CD4-positive, alpha-beta T cell treated with Interleukin-17A for 1 hour (primary cell): Measurements from ENCODE around the gene NRXN3.

Experiments used
- DNase-seq: peaks from one replicate; pipeline ENCODE4 v3.0.0-alpha.2; 2020

Gene NRXN3

DNA sequence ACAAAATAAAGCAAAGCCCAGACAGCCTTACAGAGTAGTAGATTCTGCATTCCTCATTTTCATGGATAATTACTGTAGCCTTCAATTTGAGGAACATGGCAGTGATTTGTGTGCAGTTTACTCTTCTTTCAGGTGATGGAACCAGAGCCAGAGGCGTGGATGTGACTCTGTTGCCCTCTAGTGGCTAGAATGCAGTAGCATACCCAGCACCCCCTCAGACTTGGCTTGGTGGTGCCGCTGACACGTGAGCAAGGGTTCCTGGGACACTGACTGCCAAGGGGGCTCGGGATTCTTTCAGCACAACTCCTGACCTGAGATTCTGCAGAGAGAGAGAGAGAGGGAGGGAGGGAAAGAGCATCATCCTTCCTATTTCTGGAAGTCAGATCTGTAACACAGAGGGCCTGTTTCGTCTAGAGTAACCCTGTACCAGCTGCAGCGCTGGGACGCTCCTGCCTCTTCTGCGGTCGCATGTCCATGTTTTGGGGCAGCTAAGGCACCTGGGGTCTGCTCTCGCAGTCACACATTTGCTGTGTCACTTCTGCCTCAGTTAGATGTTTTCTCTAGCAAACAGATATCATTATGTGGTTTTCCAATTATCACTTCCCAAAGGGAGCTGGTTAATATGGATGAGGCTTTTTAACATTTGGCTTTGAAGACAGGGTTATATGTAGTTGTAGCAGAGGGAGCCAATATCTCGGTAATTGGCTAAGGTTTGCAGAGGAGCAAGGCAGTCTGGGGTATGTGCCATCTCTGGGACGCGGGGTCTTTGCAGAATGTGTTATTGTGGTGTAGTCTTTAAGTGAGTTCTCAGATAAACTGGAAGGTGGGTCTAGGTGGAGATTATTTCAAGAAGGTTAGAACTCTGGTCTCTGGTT lies 428.1 kb downstream of the NRXN3 start:
- peak; percentile 38 for DNase-seq

DNA sequence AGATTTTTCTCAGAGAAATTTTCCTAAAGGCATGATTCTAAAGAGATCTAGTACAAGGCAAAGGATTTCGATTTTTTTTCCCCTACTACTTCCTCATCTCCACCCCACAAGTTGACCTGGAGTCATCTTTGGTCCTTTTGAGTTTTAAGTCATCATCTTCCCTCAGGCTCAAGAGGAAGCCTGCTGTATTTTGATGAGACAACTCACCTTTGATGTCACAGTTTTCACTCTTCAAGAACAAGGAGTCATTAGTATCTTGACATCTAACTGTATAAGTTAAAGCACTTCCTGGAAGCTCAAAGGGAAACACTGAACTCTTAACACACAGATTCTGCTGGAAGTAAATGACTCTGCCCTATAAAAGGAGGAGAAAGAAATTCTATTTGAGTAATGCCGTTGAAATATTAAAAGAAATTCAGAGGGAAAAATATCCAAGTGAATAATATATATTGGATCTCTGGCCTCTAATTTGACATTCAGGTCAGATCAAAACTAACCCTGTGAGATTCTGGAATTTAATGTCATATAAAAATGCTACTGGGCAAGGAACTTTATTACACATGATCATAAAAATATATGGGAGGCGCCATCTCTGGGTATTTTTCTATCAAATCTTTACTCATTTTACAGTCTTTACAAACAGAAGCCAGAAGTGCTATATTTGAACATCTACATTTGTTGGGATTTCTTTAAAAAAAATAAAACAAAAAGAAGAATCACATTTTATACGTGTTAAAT lies 435.0 kb downstream of the NRXN3 start:
- DNase-seq: no peak

GRCh38 chr14:78605897-78606500 lies 435.8 kb downstream of the NRXN3 start:
- DNase-seq: no peak

- DNase-seq: no peak
Observed at GRCh38 chr14:78608998-78609787, 439.0 kb downstream of the NRXN3 start.

GRCh38 chr14:78610994-78611393 lies 440.8 kb downstream of the NRXN3 start:
- no peak for DNase-seq

- DNase-seq: no peak
Observed at GRCh38 chr14:78611796-78612571, 441.8 kb downstream of the NRXN3 start.

- DNase-seq: no peak
Observed at GRCh38 chr14:78612666-78613065, 442.5 kb downstream of the NRXN3 start.

- no peak for DNase-seq
Observed at GRCh38 chr14:78614593-78614992, 444.4 kb downstream of the NRXN3 start.

- DNase-seq: no peak
Observed at GRCh38 chr14:78617735-78618134, 447.6 kb downstream of the NRXN3 start.

- no peak for DNase-seq
Observed at GRCh38 chr14:78618368-78618767, 448.2 kb downstream of the NRXN3 start.

- no peak for DNase-seq
Observed at GRCh38 chr14:78627114-78627513, 456.9 kb downstream of the NRXN3 start.

- DNase-seq: no peak
Observed at GRCh38 chr14:78631551-78631950, 461.4 kb downstream of the NRXN3 start.

- no peak for DNase-seq
Observed at GRCh38 chr14:78633752-78634151, 463.6 kb downstream of the NRXN3 start.

DNA sequence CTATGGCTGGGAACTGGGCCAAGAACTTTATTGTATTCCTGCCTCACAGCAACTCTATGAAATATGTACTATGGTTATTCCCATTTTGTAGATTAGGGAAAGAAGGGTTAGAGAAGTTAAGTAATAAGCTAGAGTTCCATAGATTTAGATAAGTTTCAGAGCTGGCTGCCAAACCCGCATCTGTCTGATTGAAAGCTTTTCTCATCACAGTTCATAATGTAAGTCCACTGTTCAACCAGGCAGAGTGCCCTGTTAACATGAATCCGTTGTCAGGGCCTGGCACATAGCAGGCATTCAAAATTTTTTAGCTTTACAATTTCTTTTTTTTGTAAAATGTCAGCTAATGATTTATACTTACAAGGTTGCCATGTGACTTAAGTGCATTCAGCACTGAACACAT lies 467.3 kb downstream of the NRXN3 start:
- DNase-seq: no peak

GRCh38 chr14:78637908-78638475 lies 467.8 kb downstream of the NRXN3 start:
- DNase-seq: no peak

DNA sequence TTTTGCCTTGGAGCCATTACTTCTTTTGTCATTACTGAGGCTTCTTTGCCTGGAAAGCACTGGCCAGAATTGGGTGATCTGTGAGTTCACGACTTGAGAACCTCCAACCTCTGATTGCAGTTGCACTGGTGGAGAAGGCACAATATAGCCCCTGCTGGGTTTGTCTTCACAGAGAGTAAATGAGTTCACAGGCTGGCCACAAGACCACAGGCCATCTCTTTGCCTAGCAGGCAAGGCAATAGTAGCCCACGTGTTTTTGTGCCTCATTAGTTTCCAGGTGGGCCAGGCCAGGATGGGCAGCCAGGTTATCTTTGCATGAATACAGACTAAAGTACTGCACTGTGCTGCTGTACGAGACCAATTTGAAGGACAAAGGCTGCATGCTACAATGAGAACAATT lies 468.8 kb downstream of the NRXN3 start:
- no peak for DNase-seq

DNA sequence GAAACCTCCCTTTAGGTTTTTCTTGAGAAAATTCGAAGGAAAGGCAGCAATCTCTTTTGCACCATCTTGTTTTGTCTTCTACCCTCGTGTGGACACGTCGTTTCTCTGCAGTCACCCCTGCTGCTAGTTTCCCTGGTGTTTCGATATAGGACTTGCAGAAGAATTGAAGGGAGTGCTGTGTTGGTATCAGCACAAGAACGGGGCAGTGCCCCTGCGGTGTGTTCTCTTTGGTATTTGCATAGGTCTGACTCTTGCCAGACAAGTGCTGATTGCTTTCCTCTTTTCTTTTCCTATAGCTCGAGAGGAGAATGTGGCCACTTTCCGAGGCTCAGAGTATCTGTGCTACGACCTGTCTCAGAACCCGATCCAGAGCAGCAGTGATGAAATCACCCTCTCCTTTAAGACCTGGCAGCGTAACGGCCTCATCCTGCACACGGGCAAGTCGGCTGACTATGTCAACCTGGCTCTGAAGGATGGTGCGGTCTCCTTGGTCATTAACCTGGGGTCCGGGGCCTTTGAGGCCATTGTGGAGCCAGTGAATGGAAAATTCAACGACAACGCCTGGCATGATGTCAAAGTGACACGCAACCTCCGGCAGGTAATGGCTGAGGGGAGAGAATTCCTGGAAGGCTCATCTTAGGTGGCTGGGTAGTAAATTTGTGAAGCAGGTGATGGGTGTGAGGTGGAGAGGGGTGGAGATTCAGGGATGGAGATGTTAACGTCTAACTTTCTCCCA lies 474.8 kb downstream of the NRXN3 start:
- DNase-seq: no peak

DNA sequence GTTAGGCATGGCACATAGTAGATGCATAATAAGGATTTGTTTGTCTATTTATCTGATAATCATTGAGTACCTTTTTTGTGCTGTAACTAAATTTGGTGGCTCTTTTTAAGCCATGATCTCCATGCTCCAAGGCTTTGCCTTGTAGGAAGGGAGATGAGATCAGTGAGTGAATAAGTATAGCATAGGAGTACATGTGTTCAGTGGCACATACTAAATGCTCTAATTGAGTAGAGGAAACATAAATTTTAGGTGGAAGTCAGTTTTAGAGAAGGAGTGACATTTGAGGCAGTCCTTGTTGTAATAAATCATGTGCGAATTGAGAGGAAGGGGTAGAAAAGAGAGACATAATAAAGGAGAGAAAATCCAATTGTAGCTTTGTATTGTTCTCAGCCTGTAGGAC lies 482.6 kb downstream of the NRXN3 start:
- DNase-seq: no peak

DNA sequence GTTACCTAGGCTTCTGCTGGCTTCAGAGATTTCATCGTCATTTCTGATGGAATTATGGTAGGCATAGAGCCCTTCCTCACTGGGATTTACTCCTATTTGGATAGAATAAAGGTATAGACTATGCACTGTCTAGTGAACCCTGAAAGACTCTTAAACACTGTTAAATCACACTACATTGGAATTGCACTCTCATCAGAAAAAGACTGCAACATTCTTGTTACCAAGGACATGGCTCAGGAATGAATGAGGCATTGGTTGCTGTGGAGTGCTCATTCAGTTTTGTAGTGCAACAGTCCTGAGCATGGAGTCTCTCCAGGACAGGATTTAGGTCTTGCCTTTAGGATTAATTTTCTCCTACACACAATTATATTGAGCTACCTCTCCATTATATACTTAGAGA lies 483.0 kb downstream of the NRXN3 start:
- no peak for DNase-seq

DNA sequence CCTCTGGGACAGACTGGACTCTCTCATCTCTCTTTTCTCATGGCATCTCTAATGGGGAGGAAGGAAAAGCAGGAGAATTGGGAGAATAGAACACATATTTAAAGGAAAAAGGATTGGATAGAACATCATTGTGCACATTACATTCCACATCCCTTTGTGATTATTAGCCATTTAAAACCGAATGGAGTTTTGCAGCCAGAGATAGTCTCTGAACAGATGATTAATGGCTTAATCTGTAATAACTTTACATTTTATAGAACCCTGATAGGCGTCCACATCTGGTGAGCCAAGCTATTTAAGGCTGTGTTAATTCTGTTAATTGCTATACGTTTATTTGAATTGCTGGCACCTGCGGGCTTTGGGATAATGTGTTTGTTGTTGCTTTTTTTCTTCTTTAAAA lies 487.3 kb downstream of the NRXN3 start:
- no peak for DNase-seq

DNA sequence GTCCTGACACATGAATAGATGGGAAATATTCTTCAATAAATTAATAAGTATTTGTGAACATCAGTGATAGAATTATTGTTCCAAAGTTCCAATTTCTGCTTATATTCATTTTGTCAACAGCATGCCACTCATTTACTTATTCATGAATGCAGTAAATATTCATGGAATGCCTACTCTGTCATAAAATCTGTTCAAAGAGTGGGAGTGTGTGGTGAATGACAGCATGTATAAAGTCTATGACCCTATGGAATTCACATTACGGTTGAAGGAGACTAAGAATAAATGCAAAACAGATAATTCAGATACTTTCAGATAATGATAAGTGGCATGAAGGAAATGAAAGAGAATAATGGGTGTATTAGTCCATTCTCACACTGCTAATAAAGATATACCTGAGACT lies 494.7 kb downstream of the NRXN3 start:
- DNase-seq: no peak
